Fibroblast of skin of left biceps (primary cell): Measurements from ENCODE around the gene YOD1.
"Not testable (repeated sequence)": the region's sequence is repeated elsewhere in the genome, so short reads cannot be mapped to it uniquely, and the experiment has no call there.

ENCODE experiments used
- DNase-seq, 2 experiments: peaks; one replicate each; pipeline ENCODE4 v3.0.0-alpha.2; 2013; ENCODE audit warnings: low read depth in 2 of 2

Gene YOD1

GRCh38 chr1:207049974-207050391 is 1.0 kb downstream of the YOD1 start:
- no peak for DNase-seq

- no peak for DNase-seq
Measured at GRCh38 chr1:207049514-207049913, 1.5 kb downstream of the YOD1 start.

GRCh38 chr1:207049054-207049453 is 2.0 kb downstream of the YOD1 start:
- DNase-seq = no peak

- no peak for DNase-seq
Measured at GRCh38 chr1:207048041-207048440, 3.0 kb downstream of the YOD1 start.

GRCh38 chr1:207047505-207047904 is 3.5 kb downstream of the YOD1 start:
- no peak for DNase-seq

GRCh38 chr1:207045453-207045852 is 5.6 kb downstream of the YOD1 start:
- no peak for DNase-seq

- DNase-seq = not testable (repeated sequence)
Measured at GRCh38 chr1:207041397-207041796, 9.6 kb downstream of the YOD1 start.

GRCh38 chr1:207040181-207040533 is 10.9 kb downstream of the YOD1 start:
- DNase-seq = no peak

- no peak for DNase-seq
Measured at GRCh38 chr1:207039380-207040180, 11.4 kb downstream of the YOD1 start.

GRCh38 chr1:207036865-207037264 is 14.1 kb downstream of the YOD1 start:
- no peak for DNase-seq

- DNase-seq = no peak
Measured at GRCh38 chr1:207035877-207036551, 15.0 kb downstream of the YOD1 start.

- DNase-seq = no peak
Measured at GRCh38 chr1:207034998-207035397, 16.0 kb downstream of the YOD1 start.

- DNase-seq = no peak
Measured at GRCh38 chr1:207034208-207034607, 16.8 kb downstream of the YOD1 start.

- no peak for DNase-seq
Measured at GRCh38 chr1:207033302-207033701, 17.7 kb downstream of the YOD1 start.

- no peak for DNase-seq
Measured at GRCh38 chr1:207032528-207033017, 18.4 kb downstream of the YOD1 start, which contains the start of gene C1orf116. Gene C1orf116, minus strand, starts transcription at chr1:207032756. Its CDS starts 5,158 bp downstream, at chr1:207027598.

GRCh38 chr1:207031632-207032264 is 19.3 kb downstream of the YOD1 start:
- DNase-seq = no peak

- DNase-seq = no peak
Measured at GRCh38 chr1:207031016-207031415, 20.0 kb downstream of the YOD1 start.

- no peak for DNase-seq
Measured at GRCh38 chr1:207030522-207031009, 20.4 kb downstream of the YOD1 start.

- DNase-seq = no peak
Measured at GRCh38 chr1:207029701-207030521, 21.1 kb downstream of the YOD1 start.

- no peak for DNase-seq
Measured at GRCh38 chr1:207028884-207029650, 21.9 kb downstream of the YOD1 start.

- DNase-seq = no peak
Measured at GRCh38 chr1:207027921-207028320, 23.1 kb downstream of the YOD1 start.
